Prostate gland (tissue), 2 donors: Measurements from ENCODE around the gene LDB2. TPM values are rescaled to one million over a fixed set of nuclear protein-coding genes. Genes with fewer than 3 reads are reported as not detected.

ENCODE experiments used
- DNase-seq: peaks from one replicate; pipeline ENCODE4 v3.0.0-alpha.2; 2019; ENCODE audit warnings: low spot score
- H3K27ac ChIP-seq, 2 donors: fragments of 200-600 bp; sonication (generic); 2 replicates each; pipeline ENCODE4 v1.5.1; 2017 to 2019
- H3K27me3 ChIP-seq: fragments of 200-600 bp; sonication (generic); replicated peaks from 2 replicates; pipeline ENCODE4 v1.5.1; 2019; ENCODE audit not compliant: insufficient read depth
- H3K36me3 ChIP-seq, 2 donors: fragments of 200-600 bp; sonication (generic); 1 replicate in 1 of 2; 2 replicates in 1 of 2; pipeline versions ENCODE4 v1.5.1 to v1.8.1; 2017 to 2019
- H3K4me1 ChIP-seq: fragments of 200-600 bp; sonication (generic); replicated peaks from 2 replicates; pipeline ENCODE4 v1.5.1; 2019
- H3K4me3 ChIP-seq, 2 donors: fragments of 200-600 bp; sonication (generic); 2 replicates each; pipeline ENCODE4 v1.5.1; 2017 to 2019
- H3K9me3 ChIP-seq: fragments of 200-600 bp; sonication (generic); 2 replicates; pipeline ENCODE4 v1.5.1; 2017
- CTCF ChIP-seq, 4 experiments: fragments of 200-600 bp in 2 of 4; fragments of 450-650 bp in 2 of 4; sonication (generic) in 2 of 4; IDR thresholded peaks; 1 replicate in 3 of 4; 2 replicates in 1 of 4; pipeline ENCODE4 v1.5.1; 2016 to 2019; ENCODE audit warnings: antibody characterized with exemption in 4 of 4, mild to moderate bottlenecking in 2 of 4, moderate library complexity in 2 of 4
- POLR2A ChIP-seq: fragments of 450-650 bp; IDR thresholded peaks from one replicate; pipeline ENCODE4 v1.6.1; 2016; ENCODE audit warnings: antibody characterized with exemption, mild to moderate bottlenecking
- POLR2AphosphoS5 ChIP-seq: sonication (generic); formaldehyde crosslinking; IDR thresholded peaks from one replicate; pipeline ENCODE4 v1.6.1; 2017; ENCODE audit warnings: antibody characterized with exemption
- WGBS: methylation state at CpG from one replicate; pipeline ENCODE4 v1.1.5; 2018; 5-methylcytosine and 5-hydroxymethylcytosine counted together
- intact Hi-C: fragments of 100-400 bp; cut with DNase I; formaldehyde crosslinking; loops from one replicate; pipeline ENCODE4 v1.14.2; 2022
- total RNA-seq, 2 donors: library from RNA; depleted of rRNA; stranded (reverse); fragments of >200 nt; gene quantifications; one replicate each; pipeline ENCODE4 v1.1.0, GENCODE V29; 2016

Gene LDB2
- total RNA-seq, 2 donors from 2014 or later: 6.0 to 37.7 TPM

GRCh38 chr4:16875487-16875886 is 23.0 kb downstream of the LDB2 start:
- 75% methylated on average over 5 of the region's 5 CpGs for WGBS
- no peak for TF ChIP-seq POLR2A
- TF ChIP-seq CTCF (IDR thresholded peaks at IDR 0.05): no peak
- TF ChIP-seq POLR2AphosphoS5: no peak

DNA sequence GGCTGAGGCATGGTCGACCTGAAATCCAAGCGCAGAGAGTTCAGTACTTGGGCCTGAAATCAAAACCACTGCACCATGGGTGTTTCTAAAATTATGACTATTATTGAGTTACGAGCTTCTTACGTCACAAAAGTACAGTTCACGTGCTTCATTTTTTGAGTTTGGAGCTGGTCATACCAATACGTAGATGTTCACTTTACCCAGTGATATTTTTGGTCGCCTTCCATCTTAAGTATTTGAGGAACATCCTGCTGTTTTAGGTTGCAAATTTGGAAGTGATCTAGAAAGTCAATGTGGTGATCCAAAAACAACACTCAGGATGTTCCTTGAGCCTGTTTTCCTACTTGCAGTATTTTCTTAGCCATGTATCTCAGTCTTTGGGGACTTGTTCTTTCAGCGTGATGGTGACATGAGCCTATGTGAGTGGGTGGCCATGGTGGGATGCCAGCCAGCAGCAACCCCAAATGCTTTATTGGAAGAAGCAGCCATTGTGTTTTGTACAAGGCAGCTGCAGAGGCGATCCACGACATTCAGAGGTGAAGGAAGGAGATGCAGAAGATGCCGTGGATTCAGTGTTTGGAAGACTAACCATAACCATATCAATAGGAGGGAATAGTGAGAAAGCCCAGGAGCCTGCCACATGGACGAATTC is 28.7 kb downstream of the LDB2 start:
- intact Hi-C loops: no loop called here
- Histone ChIP-seq H3K9me3 (no peaks in the 10 kb centered on the region), H3K27me3 (no peaks in the 10 kb centered on the region), H3K27ac (no peak overlapping the region), H3K4me3 (no peak overlapping the region), H3K4me1 (no peaks in the 10 kb centered on the region), H3K36me3 (no peaks in the 10 kb centered on the region)
- no peak for DNase-seq
- no peak for TF ChIP-seq POLR2AphosphoS5
- no peak for TF ChIP-seq CTCF (IDR thresholded peaks at IDR 0.05)
- no peak for TF ChIP-seq POLR2A
- WGBS: 84% methylated on average over 12 of the region's 12 CpGs

More at GRCh38 chr4:16875487-16875886, 23.0 kb downstream of the LDB2 start:
- H3K9me3 ChIP-seq: no peaks in the 10 kb centered on the region
- H3K36me3 ChIP-seq: no peaks in the 10 kb centered on the region
- H3K4me1 ChIP-seq: no peaks in the 10 kb centered on the region
- no peak overlapping the region for H3K4me3 ChIP-seq
- intact Hi-C loops: no loop called here
- no peak overlapping the region for H3K27ac ChIP-seq
- H3K27me3 ChIP-seq: no peaks in the 10 kb centered on the region
- DNase-seq: no peak

- TF ChIP-seq CTCF (IDR thresholded peaks at IDR 0.05) (no peak), POLR2A (no peak), POLR2AphosphoS5 (no peak)
- Histone ChIP-seq H3K27me3 (no peaks in the 10 kb centered on the region), H3K9me3 (no peaks in the 10 kb centered on the region), H3K36me3 (no peaks in the 10 kb centered on the region), H3K27ac (no peak overlapping the region), H3K4me1 (no peaks in the 10 kb centered on the region), H3K4me3 (no peak overlapping the region)
- no peak for DNase-seq
- WGBS: 92% methylated on average over 5 of the region's 5 CpGs
- intact Hi-C loops: no loop called here
Measured at GRCh38 chr4:16868674-16869073, 29.8 kb downstream of the LDB2 start.

- Histone ChIP-seq H3K27me3 (no peaks in the 10 kb centered on the region), H3K9me3 (no peaks in the 10 kb centered on the region), H3K27ac (no peak overlapping the region), H3K4me3 (no peak overlapping the region), H3K4me1 (no peaks in the 10 kb centered on the region), H3K36me3 (no peaks in the 10 kb centered on the region)
- intact Hi-C loops: no loop called here
- 57% methylated on average over 2 of the region's 2 CpGs for WGBS
- TF ChIP-seq POLR2A (no peak), POLR2AphosphoS5 (no peak), CTCF (IDR thresholded peaks at IDR 0.05) (no peak)
- no peak for DNase-seq
Measured at GRCh38 chr4:16867827-16868226, 30.6 kb downstream of the LDB2 start.

- WGBS: 96% methylated on average over 3 of the region's 3 CpGs
- no peak for DNase-seq
- TF ChIP-seq CTCF (IDR thresholded peaks at IDR 0.05) (no peak), POLR2A (no peak), POLR2AphosphoS5 (no peak)
- Histone ChIP-seq H3K9me3 (no peaks in the 10 kb centered on the region), H3K36me3 (no peaks in the 10 kb centered on the region), H3K4me1 (no peaks in the 10 kb centered on the region), H3K27ac (no peak overlapping the region), H3K4me3 (no peak overlapping the region), H3K27me3 (no peaks in the 10 kb centered on the region)
- intact Hi-C loops: no loop called here
Measured at GRCh38 chr4:16866974-16867373, 31.5 kb downstream of the LDB2 start.
